Measurements from ENCODE around the gene DNAH6.

DNA sequence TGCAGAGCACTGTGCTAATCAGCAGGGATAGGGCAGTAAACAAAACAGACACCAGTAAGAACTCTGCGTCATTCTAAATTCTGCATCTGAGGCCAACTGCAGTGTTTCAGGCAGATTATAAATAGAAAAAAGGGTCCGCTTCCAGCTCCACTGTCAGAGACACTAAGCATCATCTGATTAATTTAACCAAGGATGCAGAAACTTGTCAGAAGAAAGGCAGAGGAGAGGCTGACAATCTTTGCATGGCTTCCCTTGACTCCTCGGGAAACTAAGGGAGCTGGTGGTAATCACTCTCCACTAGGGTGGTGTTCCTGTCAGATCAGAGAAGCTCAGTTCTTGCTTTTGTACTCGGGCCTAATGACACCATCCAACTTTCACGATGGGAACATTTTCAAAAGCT lies 123.5 kb downstream of the DNAH6 start:
- TF ChIP-seq CTCF (optimal IDR thresholded peaks at IDR 0.05 in 1 of 3, IDR thresholded peaks at IDR 0.05 in 1 of 3, conservative IDR thresholded peaks at IDR 0.05 in 1 of 3; ENCODE audit: extremely low read depth in 1 of 3, insufficient read depth in 2 of 3, low read length in 3 of 3) (no peak), EZH2 (IDR thresholded peaks at IDR 0.05; ENCODE audit: low read length) (no peak)
